ENCODE data around the gene SLC7A5.

GRCh38 chr16:87847467-87847784 lies 21.9 kb downstream of the SLC7A5 start:
- TF ChIP-seq CTCF (conservative IDR thresholded peaks at IDR 0.05; ENCODE audit: low read length) (no peak), EZH2phosphoT487 (IDR thresholded peaks at IDR 0.05; ENCODE audit: borderline replicate concordance) (no peak)

All from Loucy (cell line).